GM12872 (cell line): ENCODE data around the gene OBP2A.

Source experiments
- TF ChIP-seq, protein P1 (sequence below): IDR thresholded peaks from 3 replicates; pipeline ENCODE4 v1.5.1; 2011; ENCODE audit warnings: low read depth, mild to moderate bottlenecking, low read length, moderate library complexity; ENCODE audit not compliant: insufficient read depth

Gene OBP2A

GRCh38 chr9:135522137-135522877, 23.6 kb upstream of the OBP2A start:
- TF ChIP-seq, protein P1, sequence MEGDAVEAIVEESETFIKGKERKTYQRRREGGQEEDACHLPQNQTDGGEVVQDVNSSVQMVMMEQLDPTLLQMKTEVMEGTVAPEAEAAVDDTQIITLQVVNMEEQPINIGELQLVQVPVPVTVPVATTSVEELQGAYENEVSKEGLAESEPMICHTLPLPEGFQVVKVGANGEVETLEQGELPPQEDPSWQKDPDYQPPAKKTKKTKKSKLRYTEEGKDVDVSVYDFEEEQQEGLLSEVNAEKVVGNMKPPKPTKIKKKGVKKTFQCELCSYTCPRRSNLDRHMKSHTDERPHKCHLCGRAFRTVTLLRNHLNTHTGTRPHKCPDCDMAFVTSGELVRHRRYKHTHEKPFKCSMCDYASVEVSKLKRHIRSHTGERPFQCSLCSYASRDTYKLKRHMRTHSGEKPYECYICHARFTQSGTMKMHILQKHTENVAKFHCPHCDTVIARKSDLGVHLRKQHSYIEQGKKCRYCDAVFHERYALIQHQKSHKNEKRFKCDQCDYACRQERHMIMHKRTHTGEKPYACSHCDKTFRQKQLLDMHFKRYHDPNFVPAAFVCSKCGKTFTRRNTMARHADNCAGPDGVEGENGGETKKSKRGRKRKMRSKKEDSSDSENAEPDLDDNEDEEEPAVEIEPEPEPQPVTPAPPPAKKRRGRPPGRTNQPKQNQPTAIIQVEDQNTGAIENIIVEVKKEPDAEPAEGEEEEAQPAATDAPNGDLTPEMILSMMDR, result no peak

GRCh38 chr9:135522931-135523330, 23.0 kb upstream of the OBP2A start:
- TF ChIP-seq, protein P1, result no peak

DNA sequence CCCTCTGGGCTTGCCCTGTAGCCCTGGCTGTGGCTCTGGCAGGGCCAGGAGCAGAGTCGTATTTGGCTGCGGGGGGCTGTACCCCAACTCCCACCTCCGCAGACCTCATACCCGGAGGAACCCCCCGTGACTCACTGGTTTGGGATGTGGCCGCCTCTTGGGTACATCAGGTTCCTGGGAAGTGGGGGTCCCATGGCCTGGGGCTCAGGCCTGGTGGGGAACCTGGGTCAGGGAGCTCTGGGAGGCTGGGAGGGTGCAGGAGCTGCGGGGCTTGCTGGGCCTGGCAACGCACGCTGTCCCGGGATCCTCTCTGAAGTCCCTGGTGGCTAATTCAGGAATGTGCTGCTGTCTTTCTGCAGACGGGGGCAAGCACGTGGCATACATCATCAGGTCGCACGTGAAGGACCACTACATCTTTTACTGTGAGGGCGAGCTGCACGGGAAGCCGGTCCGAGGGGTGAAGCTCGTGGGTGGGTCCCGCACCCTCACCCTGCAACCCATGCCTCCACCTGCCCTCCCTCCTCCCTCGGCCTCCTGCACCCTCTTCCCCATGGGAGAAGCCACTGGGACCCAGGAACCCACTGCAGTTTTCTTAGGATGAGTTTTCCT, 22.3 kb upstream of the OBP2A start:
- TF ChIP-seq, protein P1, result no peak

DNA sequence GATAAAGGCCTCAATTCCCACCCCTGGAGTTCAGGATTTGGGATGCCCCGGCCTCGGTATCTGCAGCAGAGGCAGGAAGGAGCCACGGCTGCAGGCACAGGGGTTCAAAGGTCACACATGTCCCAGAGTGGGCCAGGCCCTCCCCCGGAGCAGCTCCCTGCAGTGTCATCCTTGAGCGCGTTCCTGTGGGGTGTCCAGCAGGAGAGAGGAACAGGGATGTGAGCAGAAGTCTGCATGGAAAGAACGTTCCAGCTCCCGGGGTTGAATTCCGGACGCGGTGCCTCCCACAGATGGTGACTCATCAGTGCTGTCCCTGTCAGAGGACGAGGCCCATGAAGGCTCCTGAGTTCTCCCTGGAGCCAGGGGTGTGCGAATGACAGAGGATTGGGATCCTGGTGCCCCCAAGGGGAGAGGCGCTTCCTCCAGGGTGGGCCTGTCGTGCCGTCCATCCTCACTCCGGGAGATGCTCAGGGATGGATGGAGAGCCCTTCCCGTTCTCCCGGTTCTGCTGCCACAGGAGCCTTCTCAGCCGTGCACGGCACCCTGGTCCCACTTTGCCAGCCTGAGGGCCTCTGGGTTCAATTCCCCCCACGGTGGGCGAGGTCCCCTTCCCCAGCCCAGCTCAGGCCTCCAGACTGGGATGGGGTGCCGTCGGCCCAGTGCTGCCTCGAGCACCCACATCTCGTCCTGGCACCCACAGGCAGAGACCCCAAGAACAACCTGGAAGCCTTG, 21.6 kb upstream of the OBP2A start:
- TF ChIP-seq, protein P1, result no peak

DNA sequence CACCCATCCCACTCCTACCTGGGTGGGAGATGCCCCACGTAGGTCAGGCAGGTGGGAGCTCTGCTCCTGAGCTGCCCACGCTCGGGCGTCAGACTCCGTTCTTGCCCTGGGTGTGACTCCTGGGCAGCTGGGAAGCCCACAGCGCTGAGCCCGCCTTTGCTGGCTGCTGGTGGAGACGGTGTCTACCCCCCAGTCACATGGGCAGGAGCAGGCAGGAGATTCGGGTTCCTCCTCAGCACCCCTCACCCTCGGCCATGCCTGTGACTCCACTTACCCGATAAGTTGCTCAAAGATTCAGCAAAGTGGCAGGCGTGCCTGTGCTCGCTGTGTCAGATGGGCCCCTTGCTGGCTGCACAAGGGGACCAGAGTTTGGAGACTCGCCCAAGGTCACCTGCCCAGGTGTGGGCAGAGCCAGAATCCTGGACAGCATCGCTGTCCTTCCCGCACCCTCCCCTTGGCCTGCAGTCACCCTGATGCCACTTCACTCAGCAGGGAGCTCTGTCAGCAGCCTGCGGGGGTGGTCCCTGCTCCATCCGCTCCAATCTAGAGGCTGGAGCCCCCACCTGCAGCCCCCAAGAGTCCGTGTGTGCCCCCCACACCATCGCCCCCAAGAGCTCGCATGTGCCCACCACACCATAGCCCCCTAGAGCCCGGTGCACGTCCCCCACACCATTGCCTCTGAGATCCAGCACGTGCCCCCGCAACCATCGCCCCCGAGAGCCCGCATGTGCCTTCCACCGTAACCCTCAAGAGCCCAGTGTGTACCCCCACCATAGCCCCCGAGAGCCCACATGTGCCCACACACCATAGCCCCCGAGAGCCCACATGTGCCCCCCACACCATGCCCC, 20.5 kb upstream of the OBP2A start:
- TF ChIP-seq, protein P1, result no peak

DNA sequence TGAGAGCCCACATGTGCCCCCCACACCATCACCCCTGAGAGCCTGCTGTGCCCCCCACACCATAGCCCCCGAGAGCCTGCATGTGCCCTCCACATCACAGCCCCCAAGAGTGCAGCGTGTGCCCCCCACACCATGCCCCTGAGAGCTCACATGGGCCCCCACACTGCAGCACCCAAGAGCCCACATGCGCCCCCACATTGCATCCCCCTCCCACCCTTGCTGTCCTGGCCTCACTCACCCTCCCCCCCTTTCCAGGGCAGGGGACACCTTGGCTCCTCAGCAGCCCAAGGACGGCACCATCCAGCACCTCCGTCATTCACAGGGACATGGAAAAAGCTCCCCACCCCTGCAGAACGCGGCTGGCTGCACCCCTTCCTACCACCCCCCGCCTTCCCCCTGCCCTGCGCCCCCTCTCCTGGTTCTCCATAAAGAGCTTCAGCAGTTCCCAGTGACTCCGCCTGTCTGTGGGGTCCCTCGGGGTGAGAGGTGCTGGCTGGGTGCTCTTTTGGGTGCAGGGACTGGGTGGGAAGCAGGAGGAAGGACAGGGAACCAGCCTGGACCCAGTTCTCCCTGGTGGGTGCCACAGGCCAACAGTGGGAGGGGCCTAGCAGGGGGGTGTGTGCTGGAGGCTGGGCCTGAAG, 19.7 kb upstream of the OBP2A start:
- TF ChIP-seq, protein P1, result no peak
